Activated naive CD8-positive, alpha-beta T cell treated with anti-CD3 and anti-CD28 coated beads, Interleukin-2, amount 10 ng/mL, durations not matched to agents 7 days and 5 days (primary cell): ENCODE data around the gene MUC3A. TPM values are rescaled to one million over a fixed set of nuclear protein-coding genes. Genes with fewer than 3 reads are reported as not detected.
"Not testable (repeated sequence)": the region's sequence is repeated elsewhere in the genome, so short reads cannot be mapped to it uniquely, and the experiment has no call there.

Experiments used
- ATAC-seq: fragments of 150-1000 bp; cut with Tn5 transposase; one replicate; pipeline ENCODE4 v1.10.0; 2021; ENCODE audit warnings: low read depth, moderate library complexity
- POLR2A ChIA-PET: fragments of 350-600 bp; sonication (Branson Sonifier 250); formaldehyde crosslinking; loops from one replicate; lab custom pipeline; 2021; ENCODE audit warnings: antibody characterized with exemption; lab: Charles Lee
- DNase-seq: peaks from one replicate; pipeline ENCODE4 v3.0.0; 2021
- H3K27ac Mint-ChIP-seq: one replicate; pipeline ENCODE4 v1.8.0; 2022; ENCODE audit warnings: mild to moderate bottlenecking, mixed read lengths
- H3K27me3 Mint-ChIP-seq: one replicate; pipeline ENCODE4 v1.8.0; 2022; ENCODE audit warnings: mild to moderate bottlenecking, moderate library complexity, mixed read lengths
- H3K36me3 Mint-ChIP-seq: one replicate; pipeline ENCODE4 v1.8.0; 2021; ENCODE audit warnings: mild to moderate bottlenecking, mixed read lengths
- H3K4me1 Mint-ChIP-seq: one replicate; pipeline ENCODE4 v1.8.0; 2021; ENCODE audit warnings: mixed read lengths
- H3K4me3 Mint-ChIP-seq: one replicate; pipeline ENCODE4 v1.8.0; 2022; ENCODE audit warnings: mild to moderate bottlenecking, moderate library complexity, mixed read lengths
- H3K9me3 Mint-ChIP-seq: one replicate; pipeline ENCODE4 v1.8.0; 2021; ENCODE audit warnings: mixed read lengths
- total RNA-seq, 2 experiments: library from RNA; stranded (reverse); gene quantifications; one replicate each; pipeline ENCODE4 v1.2.3, GENCODE V29; 2021

Gene MUC3A
- total RNA-seq, 2 experiments from 2014 or later, result not detected

DNA sequence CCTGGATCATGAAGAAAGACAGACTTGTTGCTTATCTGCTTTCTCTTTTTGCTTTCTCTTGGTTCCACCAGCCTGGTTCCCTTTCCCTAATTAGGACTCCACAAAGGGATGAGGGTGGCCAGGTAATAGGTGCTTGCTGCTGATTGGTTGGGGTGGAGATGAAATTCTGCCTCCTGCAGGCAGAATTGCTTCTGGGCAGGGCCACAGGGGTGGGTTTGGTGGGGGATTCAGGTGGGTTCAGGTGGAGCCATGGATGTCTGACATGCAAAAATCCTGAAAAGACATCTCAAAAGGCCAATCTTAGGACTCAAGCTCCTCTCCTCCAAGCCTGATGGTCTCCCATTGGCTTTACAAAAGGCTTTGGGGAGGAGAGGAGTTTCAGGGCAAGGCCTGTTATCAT lies 28.3 kb upstream of the MUC3A start:
- Mint-ChIP-seq H3K36me3 (no peaks in the 10 kb centered on the region), H3K27me3 (peaks cover 21% of the 10 kb centered on the region), H3K27ac (no peak overlapping the region), H3K4me3 (no peak overlapping the region), H3K9me3 (no peaks in the 10 kb centered on the region), H3K4me1 (no peaks in the 10 kb centered on the region)
- POLR2A ChIA-PET, result no interaction called here
- ATAC-seq (no peak), DNase-seq (no peak)

DNA sequence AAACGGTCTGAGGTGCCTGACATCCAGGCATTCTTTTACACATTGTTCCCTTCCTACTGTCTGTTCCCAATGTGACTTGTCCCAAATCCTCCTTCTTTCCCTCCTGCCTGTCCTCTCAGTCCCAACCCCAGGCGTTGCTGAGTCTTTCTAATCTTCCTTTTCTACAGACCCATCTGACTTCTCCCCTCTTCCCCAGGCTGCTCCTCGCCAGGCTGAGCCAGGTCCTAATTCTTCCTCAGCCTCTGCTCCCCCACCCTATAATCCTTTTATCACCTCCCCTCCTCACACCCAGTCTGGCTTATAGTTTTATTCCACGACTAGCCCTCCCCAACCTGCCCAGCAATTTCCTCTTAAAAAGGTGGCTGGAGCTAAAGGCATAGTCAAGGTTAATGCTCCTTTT lies 25.7 kb upstream of the MUC3A start:
- DNase-seq, H3K36me3 Mint-ChIP-seq, H3K9me3 Mint-ChIP-seq, H3K27ac Mint-ChIP-seq, POLR2A ChIA-PET, H3K4me1 Mint-ChIP-seq, H3K4me3 Mint-ChIP-seq, ATAC-seq: not testable (repeated sequence)
- peaks cover 21% of the 10 kb centered on the region for H3K27me3 Mint-ChIP-seq

DNA sequence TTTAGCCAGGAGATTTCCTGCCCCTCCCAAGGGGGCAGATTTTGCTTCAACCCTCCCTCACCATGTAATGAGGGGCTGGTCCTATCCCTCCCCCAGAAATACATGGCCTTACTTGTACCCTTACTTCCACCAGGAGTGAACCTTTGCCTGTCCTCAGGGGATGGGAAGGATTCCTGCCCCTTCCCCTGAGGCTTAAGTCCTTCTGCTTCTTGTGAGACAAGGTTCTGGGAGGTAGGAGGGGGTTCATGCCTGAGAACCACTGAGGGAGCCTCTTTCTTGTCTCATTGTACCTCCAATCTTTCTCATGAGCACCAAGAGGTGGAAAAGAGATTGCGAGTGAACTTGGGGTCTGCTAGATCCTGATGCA lies 19.5 kb upstream of the MUC3A start:
- Mint-ChIP-seq H3K27ac (no peak overlapping the region), H3K9me3 (peaks cover 2% of the 10 kb centered on the region), H3K4me3 (no peak overlapping the region), H3K36me3 (no peaks in the 10 kb centered on the region), H3K4me1 (no peaks in the 10 kb centered on the region), H3K27me3 (peaks cover 2% of the 10 kb centered on the region)
- POLR2A ChIA-PET, result no interaction called here
- no peak for ATAC-seq
- DNase-seq, result no peak

DNA sequence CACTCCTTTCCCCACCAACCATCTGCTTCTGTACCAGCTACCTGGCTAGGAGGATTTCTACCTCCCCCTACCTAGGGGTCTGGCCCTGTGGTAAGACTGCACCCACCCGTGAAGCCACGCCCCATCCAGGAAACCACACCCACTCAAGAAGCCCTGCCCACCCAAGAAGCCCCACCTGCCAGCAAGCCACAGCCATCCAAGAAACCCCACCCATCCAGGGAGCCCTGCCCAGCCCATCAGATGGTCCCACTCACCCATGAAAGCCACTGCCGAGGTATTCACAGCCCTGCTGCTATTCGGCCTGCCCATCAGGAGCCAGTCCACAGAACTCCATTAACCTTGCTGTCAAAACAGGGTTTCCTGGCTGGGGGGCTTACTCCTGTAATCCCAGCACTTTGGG lies 15.6 kb upstream of the MUC3A start:
- H3K36me3 Mint-ChIP-seq, result no peaks in the 10 kb centered on the region
- no peaks in the 10 kb centered on the region for H3K4me1 Mint-ChIP-seq
- H3K27me3 Mint-ChIP-seq, result peaks cover 2% of the 10 kb centered on the region
- no peak for ATAC-seq
- peaks cover 2% of the 10 kb centered on the region for H3K9me3 Mint-ChIP-seq
- POLR2A ChIA-PET, result no interaction called here
- no peak overlapping the region for H3K4me3 Mint-ChIP-seq
- no peak for DNase-seq
- no peak overlapping the region for H3K27ac Mint-ChIP-seq

DNA sequence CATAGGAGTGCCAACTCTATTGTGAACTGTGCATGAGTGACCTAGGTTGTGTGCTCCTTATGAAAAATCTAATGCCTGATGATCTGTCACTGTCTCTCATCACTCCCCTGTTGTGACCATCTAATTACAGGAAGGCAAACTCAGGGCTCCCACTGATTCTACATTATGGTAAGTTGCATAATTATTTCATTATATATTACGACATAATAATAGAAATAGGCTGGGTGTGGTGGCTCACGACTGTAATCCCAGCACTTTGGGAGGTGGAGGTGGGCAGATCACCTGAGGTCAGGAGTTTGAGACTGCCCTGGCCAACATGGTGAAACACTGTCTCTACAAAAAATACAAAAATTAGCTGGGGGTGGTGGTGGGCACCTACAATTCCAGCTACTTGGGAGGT lies 14.0 kb upstream of the MUC3A start:
- H3K4me3 Mint-ChIP-seq, H3K27ac Mint-ChIP-seq, H3K9me3 Mint-ChIP-seq, H3K27me3 Mint-ChIP-seq, ATAC-seq, POLR2A ChIA-PET, DNase-seq, H3K36me3 Mint-ChIP-seq, H3K4me1 Mint-ChIP-seq: not testable (repeated sequence)

DNA sequence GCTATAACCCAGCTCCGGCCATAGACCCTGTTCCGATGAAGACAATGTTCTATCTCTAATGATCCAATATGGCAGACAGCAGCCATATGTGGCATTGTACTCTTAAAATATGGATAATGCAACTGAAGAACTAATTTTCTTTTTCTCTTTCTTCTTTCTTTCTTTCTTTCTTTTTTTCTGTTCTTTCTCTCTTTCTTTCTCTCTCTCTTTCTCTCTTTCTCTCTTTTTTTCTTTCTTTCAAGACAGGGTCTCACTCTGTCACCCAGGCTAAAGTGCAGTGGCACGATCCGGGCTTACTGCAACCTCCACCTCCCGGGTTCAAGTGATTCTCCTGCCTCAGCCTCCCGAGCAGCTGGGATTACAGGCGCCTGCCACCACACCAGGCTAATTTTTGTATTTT lies 13.2 kb upstream of the MUC3A start:
- POLR2A ChIA-PET, ATAC-seq, H3K36me3 Mint-ChIP-seq, H3K9me3 Mint-ChIP-seq, H3K27me3 Mint-ChIP-seq, H3K4me3 Mint-ChIP-seq, H3K4me1 Mint-ChIP-seq, H3K27ac Mint-ChIP-seq, DNase-seq: not testable (repeated sequence)

DNA sequence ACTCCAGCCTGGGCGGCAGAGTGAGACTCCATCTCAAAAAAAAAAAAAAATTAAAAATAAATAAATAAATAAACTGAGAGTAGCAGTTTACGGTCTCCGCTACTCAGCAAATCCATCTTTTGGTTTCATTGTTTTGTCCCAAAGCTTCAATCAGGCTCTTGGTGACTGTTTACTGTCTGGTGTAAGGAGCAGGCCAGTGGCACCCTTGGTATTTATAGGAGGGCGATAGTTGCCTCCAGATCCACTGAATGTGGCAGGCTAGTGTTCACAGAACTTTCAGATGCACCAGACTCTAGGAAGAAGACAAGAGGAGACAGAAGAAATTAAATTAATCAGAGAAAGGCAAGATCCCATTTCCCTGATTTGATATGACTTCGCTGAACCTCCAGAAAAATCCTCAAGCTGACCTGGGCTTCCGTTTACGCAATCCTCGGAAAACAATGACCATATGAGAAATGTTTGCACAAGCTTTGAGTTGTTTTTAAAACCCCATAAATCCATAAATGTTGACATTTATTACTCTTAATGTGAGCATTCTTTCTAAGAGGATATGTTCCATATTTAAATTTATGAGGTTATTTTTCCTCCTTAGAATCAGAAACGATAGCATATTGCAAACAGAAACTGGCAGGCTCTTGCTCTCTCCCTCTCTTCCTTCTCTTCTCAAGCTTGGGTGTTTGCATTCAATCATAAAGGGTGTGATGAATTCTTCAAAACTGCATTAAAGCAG lies 7.1 kb upstream of the MUC3A start:
- Mint-ChIP-seq H3K4me1 (no peaks in the 10 kb centered on the region), H3K36me3 (no peaks in the 10 kb centered on the region), H3K27me3 (peaks cover 9% of the 10 kb centered on the region), H3K27ac (no peak overlapping the region), H3K9me3 (peaks cover 5% of the 10 kb centered on the region), H3K4me3 (no peak overlapping the region)
- DNase-seq (no peak), ATAC-seq (no peak)
- POLR2A ChIA-PET, result no interaction called here

DNA sequence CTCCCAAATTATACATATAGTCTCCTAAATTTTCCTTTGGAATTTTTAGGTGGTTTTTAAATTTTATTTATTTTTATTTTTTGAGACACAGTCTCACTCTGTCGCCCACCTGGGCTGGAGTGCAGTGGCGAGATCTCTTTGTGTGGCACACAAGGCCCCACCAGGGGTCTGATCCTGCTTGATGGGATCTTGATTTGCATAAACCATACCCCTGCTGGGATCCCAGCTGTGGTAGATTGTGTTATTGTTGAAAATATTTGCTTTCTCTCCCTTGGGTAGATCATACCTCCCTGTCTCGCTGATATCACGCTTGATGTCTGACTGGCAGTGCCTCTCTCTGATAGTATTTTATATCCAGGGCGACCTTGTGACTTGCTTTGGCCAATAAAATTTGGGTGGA lies 5.6 kb upstream of the MUC3A start:
- peaks cover 5% of the 10 kb centered on the region for H3K9me3 Mint-ChIP-seq
- H3K4me3 Mint-ChIP-seq, result no peak overlapping the region
- H3K4me1 Mint-ChIP-seq, result no peaks in the 10 kb centered on the region
- H3K36me3 Mint-ChIP-seq, result no peaks in the 10 kb centered on the region
- ATAC-seq, result no peak
- no peak overlapping the region for H3K27ac Mint-ChIP-seq
- POLR2A ChIA-PET, result no interaction called here
- H3K27me3 Mint-ChIP-seq, result peaks cover 9% of the 10 kb centered on the region
- no peak for DNase-seq

DNA sequence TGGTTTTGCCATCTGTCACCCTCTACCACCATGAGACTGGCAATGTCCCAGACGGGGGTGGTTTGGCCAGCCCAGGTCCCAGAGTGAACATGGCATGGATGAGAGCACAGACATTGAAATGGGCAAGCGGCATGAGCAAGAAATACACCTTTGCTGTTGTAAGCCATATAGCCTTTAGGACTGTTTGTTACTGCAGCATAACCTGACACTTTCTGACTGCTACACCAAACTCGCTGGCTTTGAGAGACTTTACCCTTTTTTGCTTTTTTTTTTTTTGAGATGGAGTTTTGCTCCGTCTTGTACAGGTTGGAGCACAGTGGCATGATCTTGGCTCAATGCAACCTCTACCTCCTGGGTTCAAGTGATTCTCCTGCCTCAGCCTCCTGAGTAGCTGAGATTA lies 5.2 kb upstream of the MUC3A start:
- POLR2A ChIA-PET, result no interaction called here
- no peak overlapping the region for H3K4me3 Mint-ChIP-seq
- no peak for DNase-seq
- H3K9me3 Mint-ChIP-seq, result peaks cover 5% of the 10 kb centered on the region
- no peak overlapping the region for H3K27ac Mint-ChIP-seq
- peaks cover 12% of the 10 kb centered on the region for H3K27me3 Mint-ChIP-seq
- no peaks in the 10 kb centered on the region for H3K36me3 Mint-ChIP-seq
- H3K4me1 Mint-ChIP-seq, result no peaks in the 10 kb centered on the region
- ATAC-seq, result no peak

DNA sequence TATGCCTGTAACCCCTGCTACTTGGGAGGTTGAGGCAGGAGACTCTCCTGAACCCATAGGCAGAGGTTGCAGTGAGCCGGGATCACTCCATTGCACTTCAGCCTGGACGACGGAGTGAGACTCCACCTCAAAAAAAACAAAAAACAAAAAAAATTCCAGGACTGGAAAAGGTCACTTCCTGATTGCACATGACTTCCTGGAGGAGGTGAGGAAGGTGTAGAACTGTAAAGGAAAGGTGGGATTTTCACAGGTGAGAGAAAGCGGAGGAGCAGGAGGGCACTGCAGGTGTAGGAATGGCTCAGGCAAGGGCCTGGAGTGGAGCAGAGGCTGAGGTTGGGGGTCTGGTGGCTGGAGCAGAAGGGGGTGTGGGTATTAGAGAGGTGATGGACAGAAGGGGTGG lies 3.2 kb upstream of the MUC3A start:
- H3K27me3 Mint-ChIP-seq, result peaks cover 20% of the 10 kb centered on the region
- no peak overlapping the region for H3K4me3 Mint-ChIP-seq
- H3K9me3 Mint-ChIP-seq, result peaks cover 2% of the 10 kb centered on the region
- ATAC-seq (no peak), DNase-seq (no peak)
- no peaks in the 10 kb centered on the region for H3K4me1 Mint-ChIP-seq
- H3K36me3 Mint-ChIP-seq, result no peaks in the 10 kb centered on the region
- no peak overlapping the region for H3K27ac Mint-ChIP-seq
- POLR2A ChIA-PET, result no interaction called here

DNA sequence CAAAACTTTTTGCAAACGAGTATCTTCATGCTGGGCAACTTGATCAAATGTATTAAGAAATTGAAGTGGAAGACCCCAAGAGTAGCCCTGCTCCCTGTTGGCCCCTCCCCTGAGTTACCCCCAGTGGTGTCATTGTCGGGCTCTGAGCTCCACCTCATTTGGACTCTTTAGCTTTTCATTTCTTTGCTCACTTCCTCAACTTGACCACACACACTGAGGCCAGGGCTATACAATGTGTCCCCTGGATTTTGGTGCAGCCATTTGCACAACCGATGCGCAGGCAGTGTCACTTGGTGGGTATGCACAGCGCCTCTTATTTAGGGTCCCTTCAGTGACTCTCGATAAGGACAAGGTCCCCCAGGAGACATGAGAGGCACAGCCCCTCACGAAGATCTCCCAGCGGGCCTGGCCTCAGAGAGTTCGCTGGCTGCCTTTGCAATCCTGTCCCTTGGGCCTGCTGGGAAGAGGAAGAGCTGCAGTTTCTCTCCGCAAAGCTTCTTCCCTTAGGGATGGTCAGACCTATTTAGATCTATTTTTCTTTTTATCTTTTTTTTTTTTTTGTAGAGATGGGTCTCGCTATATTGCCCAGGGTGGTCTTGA lies 2.5 kb upstream of the MUC3A start:
- ATAC-seq (no peak), DNase-seq (no peak)
- Mint-ChIP-seq H3K4me3 (no peak overlapping the region), H3K36me3 (no peaks in the 10 kb centered on the region), H3K4me1 (no peaks in the 10 kb centered on the region), H3K27me3 (peaks cover 20% of the 10 kb centered on the region), H3K9me3 (peaks cover 2% of the 10 kb centered on the region), H3K27ac (no peak overlapping the region)
- POLR2A ChIA-PET, result no interaction called here

DNA sequence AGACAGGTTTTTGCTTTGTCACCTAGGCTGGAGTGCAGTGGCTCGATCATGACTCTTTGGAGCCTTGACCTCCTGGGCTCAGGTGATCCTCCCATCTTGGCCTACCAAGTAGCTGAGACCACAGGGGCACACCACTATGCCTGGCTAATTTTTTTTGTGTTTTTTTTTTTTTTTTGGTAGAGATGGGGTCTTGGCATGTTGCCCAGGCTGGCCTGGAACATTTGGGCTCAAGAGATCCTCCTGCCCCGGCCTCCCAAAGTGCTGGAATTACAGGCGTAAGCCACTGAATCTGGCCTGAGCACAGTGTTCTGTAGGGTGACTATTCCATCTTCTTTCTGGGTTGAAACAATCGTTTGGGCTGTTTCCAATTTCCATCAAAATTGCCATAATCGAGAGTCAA lies 1.5 kb upstream of the MUC3A start:
- no peak overlapping the region for H3K4me3 Mint-ChIP-seq
- H3K9me3 Mint-ChIP-seq, result peaks cover 2% of the 10 kb centered on the region
- POLR2A ChIA-PET, result interaction anchor here (0.6 kb wide), 2 partner anchors 30 to 37 kb away, joined by 3 read pairs; no protein-coding TSS in a partner anchor
- H3K4me1 Mint-ChIP-seq, result no peaks in the 10 kb centered on the region
- no peak overlapping the region for H3K27ac Mint-ChIP-seq
- DNase-seq (no peak), ATAC-seq (no peak)
- no peaks in the 10 kb centered on the region for H3K36me3 Mint-ChIP-seq
- H3K27me3 Mint-ChIP-seq, result peaks cover 17% of the 10 kb centered on the region

DNA sequence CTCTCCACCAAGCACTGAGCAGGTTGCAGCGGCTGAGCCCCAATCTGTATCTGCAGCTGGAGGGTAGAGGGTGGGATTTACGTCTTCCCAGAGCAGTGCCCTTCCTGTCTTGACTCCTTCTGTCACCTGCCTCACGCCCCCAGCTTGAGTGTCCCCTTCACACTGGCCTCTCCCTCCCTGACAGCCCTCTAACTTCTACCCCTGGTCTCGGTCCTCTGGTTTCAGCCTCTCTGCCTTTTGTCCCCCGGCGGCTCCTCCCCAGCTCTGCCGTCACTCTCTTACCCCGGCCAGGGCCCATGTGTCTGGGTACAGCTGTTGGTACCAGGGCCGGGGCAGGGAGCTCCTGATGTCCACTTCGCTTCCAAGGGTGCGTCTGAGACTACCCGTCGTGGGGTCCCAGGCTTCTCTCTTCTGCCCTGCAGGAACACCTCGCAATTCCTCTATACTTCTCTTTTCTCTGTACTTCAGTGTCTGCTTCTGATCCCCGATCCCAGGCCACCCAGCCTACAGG lies 654 bp downstream of the MUC3A start:
- Mint-ChIP-seq H3K4me1 (no peaks in the 10 kb centered on the region), H3K27me3 (peaks cover 12% of the 10 kb centered on the region), H3K9me3 (no peaks in the 10 kb centered on the region), H3K4me3 (no peak overlapping the region), H3K36me3 (no peaks in the 10 kb centered on the region), H3K27ac (no peak overlapping the region)
- ATAC-seq (no peak), DNase-seq (no peak)
- POLR2A ChIA-PET, result no interaction called here

DNA sequence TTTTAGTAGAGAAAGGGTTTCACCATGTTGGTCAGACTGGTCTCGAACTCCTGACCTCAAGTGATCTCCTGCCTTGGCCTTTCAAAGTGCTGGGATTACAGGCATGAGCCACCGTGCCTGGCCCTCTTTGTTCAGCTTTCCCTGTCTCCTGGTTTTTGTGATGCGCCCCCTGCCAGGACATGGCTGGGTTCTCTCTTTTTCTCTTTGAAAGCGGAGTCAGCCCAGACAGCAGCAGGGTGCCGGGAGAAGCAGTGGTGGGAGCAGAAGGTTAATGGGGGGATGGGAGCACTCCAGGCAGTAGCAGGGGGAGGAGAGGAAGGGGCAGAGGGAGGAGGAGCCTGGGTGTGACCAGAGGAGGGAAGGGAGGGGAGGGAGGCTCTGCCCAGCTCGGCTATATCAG lies 1.8 kb downstream of the MUC3A start:
- DNase-seq (no peak), ATAC-seq (no peak)
- POLR2A ChIA-PET, result no interaction called here
- H3K9me3 Mint-ChIP-seq, result no peaks in the 10 kb centered on the region
- peaks cover 12% of the 10 kb centered on the region for H3K27me3 Mint-ChIP-seq
- no peaks in the 10 kb centered on the region for H3K36me3 Mint-ChIP-seq
- no peaks in the 10 kb centered on the region for H3K4me1 Mint-ChIP-seq
- H3K27ac Mint-ChIP-seq, result no peak overlapping the region
- H3K4me3 Mint-ChIP-seq, result no peak overlapping the region
